Neural progenitor cell (in vitro differentiated cells): ENCODE measurements around the gene SDR9C7.

Experiments used
- CTCF ChIP-seq: fragments of 200-600 bp; sonication (generic); IDR thresholded peaks from 2 replicates; pipeline ENCODE4 v1.5.1; 2017; ENCODE audit warnings: antibody characterized with exemption, mild to moderate bottlenecking
- EZH2 ChIP-seq: fragments of 200-600 bp; sonication (generic); IDR thresholded peaks from 2 replicates; pipeline ENCODE4 v1.6.1; 2017; ENCODE audit warnings: antibody characterized with exemption, mild to moderate bottlenecking, moderate library complexity

DNA sequence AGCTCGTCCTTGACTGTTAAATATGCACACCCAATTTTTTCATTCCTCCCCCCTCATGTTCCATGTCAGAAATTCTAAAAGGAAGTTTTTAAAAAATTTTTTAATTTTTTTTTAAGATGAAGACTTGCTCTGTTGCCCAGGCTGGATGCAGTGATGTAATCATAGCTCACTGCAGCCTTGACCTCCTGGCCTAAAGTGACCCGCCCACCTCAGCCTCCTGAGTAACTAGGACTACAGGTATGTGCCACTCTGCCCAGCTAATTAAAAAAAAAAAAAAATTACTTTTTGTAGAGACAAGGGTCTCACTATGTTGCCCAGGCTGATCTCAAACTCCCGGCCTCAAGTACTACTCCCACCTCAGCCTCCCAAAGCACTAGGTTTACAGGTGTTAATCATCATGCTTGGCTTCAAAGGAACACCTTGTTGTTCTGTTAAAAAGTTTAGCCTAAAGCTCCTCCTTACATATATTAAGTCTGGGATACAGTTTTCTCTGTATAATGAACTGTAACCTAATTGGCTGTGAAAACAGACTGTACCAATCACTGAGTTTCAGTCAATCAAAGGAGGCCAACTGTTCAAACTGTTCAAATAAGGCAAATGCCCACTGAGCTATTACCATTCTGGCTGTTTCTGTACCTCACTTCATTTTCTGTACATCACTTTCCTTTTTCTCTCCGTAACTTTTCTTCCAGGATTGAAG, 17.8 kb downstream of the SDR9C7 start:
- TF ChIP-seq EZH2: no peak
- no peak for TF ChIP-seq CTCF
